Measurements from ENCODE around the gene UBALD1. TPM values are rescaled to one million over a fixed set of nuclear protein-coding genes. Genes with fewer than 3 reads are reported as not detected.
A peak's percentile ranks its signal among the peaks of the same experiment; 100 is the strongest.

UBALD1 gene
- polyA plus RNA-seq, 3 donors: 2.2 to 19.2 (median 2.8) TPM

DNA sequence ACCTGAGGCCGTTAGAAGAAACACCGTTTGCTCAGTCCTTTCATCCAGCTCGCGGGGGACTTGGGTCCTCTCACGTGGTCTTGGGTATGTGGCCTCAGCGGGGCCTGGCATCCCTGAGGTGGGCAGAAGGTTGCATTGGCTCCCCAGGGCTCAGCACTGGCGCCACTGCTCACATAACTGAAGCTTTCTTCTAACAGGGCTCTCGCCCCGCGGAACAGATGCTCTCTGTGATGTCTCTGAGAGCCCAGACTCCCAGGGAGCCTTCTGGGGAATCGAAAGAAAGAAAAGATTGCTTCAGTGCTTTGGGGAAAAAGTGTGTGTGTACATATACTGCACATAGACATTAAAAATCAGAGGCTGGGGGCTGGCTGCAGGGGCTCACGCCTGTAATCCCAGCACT is 20.1 kb upstream of the UBALD1 start:
- no peak overlapping the region for H2AFZ ChIP-seq (ENCODE audit: insufficient read depth, low read depth, low read length, poor library complexity, severe bottlenecking)
- peaks cover 0 to 4% (median 0%) of the 10 kb centered on the region in 7 donors for H3K9me3 Mint-ChIP-seq
- DNase-seq: no peak

DNA sequence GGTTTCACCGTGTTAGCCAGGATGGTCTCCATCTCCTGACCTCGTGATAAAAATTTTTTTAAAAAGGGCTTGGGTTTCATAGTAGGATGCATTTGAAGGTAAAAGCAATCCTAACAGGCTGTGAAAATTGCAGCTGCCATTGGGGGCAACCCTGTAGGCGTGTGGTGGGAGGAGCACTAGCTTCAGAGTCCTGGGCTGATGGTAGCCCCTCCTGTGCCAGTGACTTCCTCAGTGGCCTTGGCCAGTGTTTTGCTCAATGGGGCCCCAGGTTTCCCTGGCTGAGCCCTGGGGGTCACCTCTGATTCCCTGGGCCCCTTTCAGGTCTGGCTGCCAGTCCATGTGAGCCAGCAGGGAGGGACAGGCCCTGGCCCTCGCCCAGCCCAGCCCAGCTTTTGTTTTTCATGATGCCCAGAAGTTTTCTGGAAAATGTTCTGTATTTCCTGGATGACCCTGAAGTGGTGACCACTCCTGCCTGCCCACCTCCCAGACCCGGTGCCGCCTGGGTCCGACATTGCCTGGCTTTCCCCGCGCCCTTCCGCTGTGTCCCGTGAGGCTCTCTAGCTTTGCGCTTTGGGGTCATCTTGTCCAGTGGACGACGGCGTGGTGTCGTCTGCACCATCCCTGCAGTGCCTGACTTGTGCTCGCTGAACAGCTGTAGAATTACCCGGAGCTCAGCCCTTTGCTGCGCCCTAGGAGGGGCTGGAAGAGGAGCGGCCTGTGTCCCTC is 19.4 kb upstream of the UBALD1 start:
- H3K36me3 Mint-ChIP-seq: peaks cover 26 to 62% of the 10 kb centered on the region in 2 donors
- WGBS (ENCODE audit: insufficient coverage): 97% methylated on average over 20 of the region's 20 CpGs
- no peak overlapping the region for H3K4me2 ChIP-seq (replicated peaks; ENCODE audit: extremely low read depth, low read length, poor library complexity, severe bottlenecking)
- H3K4me1 ChIP-seq (ENCODE audit: control insufficient read depth in 1 of 2, insufficient read depth in 2 of 2, low read length in 2 of 2): peaks cover 8 to 18% of the 10 kb centered on the region in 2 donors
- H3K4me3 Mint-ChIP-seq: no peak overlapping the region
- intact Hi-C loops (cut with micrococcal nuclease): no loop called here
- peaks cover 0 to 2% (median 1%) of the 10 kb centered on the region in 3 donors for H3K27me3 Mint-ChIP-seq (ENCODE audit: low read depth in 3 of 3)
- peaks cover 99% of the 10 kb centered on the region for H4K20me1 ChIP-seq (ENCODE audit: insufficient read depth, low read length)
- peaks cover 31 to 43% of the 10 kb centered on the region in 2 donors for H3K36me3 ChIP-seq (replicated peaks in 1 of 2; ENCODE audit: control insufficient read depth in 1 of 2, insufficient read depth in 2 of 2, low read length in 2 of 2)
- DNase-seq: no peak
- H3K27me3 ChIP-seq (ENCODE audit: control insufficient read depth in 2 of 2, insufficient read depth in 2 of 2, low read length in 2 of 2): no peaks in the 10 kb centered on the region
- no peaks in the 10 kb centered on the region for H3K9me3 ChIP-seq (replicated peaks in 1 of 2; ENCODE audit: control insufficient read depth in 1 of 2, insufficient read depth in 1 of 2, low read length in 2 of 2)
- H3K79me2 ChIP-seq (ENCODE audit: insufficient read depth, low read length): peaks cover 100% of the 10 kb centered on the region
- peaks cover 0 to 4% (median 0%) of the 10 kb centered on the region in 7 donors for H3K9me3 Mint-ChIP-seq
- H3K4me1 Mint-ChIP-seq: peaks cover 26% of the 10 kb centered on the region
- H3K27ac Mint-ChIP-seq: peak overlapping the region in 3 of 7 donors; percentile 7 to 70 (median 36)
- no peak overlapping the region for H3K9ac ChIP-seq (ENCODE audit: insufficient read depth, low read length, poor library complexity, severe bottlenecking)
- no peak overlapping the region for H2AFZ ChIP-seq (ENCODE audit: insufficient read depth, low read depth, low read length, poor library complexity, severe bottlenecking)
- peak overlapping the region in 1 of 2 donors; percentile 20 for H3K27ac ChIP-seq (ENCODE audit: low read depth in 1 of 2, low read length in 2 of 2)
- H3K4me3 ChIP-seq (replicated peaks in 1 of 3; ENCODE audit: low read depth in 2 of 3, low read length in 3 of 3): no peak overlapping the region
- TF ChIP-seq, protein P1, sequence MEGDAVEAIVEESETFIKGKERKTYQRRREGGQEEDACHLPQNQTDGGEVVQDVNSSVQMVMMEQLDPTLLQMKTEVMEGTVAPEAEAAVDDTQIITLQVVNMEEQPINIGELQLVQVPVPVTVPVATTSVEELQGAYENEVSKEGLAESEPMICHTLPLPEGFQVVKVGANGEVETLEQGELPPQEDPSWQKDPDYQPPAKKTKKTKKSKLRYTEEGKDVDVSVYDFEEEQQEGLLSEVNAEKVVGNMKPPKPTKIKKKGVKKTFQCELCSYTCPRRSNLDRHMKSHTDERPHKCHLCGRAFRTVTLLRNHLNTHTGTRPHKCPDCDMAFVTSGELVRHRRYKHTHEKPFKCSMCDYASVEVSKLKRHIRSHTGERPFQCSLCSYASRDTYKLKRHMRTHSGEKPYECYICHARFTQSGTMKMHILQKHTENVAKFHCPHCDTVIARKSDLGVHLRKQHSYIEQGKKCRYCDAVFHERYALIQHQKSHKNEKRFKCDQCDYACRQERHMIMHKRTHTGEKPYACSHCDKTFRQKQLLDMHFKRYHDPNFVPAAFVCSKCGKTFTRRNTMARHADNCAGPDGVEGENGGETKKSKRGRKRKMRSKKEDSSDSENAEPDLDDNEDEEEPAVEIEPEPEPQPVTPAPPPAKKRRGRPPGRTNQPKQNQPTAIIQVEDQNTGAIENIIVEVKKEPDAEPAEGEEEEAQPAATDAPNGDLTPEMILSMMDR (IDR thresholded peaks at IDR 0.05): no peak

More for the DNA sequence above, 20.1 kb upstream of the UBALD1 start:
- H3K27ac ChIP-seq (ENCODE audit: low read depth in 1 of 2, low read length in 2 of 2): peak overlapping the region in 1 of 2 donors; percentile 20
- Mint-ChIP-seq H3K36me3 (peaks cover 30 to 60% of the 10 kb centered on the region in 2 donors), H3K27ac (peak overlapping the region in 2 of 7 donors; percentile 24 to 36), H3K4me3 (no peak overlapping the region), H3K4me1 (peaks cover 26% of the 10 kb centered on the region), H3K27me3 (ENCODE audit: low read depth in 3 of 3) (peaks cover 0 to 4% (median 2%) of the 10 kb centered on the region in 3 donors)
- peaks cover 99% of the 10 kb centered on the region for H4K20me1 ChIP-seq (ENCODE audit: insufficient read depth, low read length)
- H3K79me2 ChIP-seq (ENCODE audit: insufficient read depth, low read length): peaks cover 100% of the 10 kb centered on the region
- H3K4me3 ChIP-seq (replicated peaks in 1 of 3; ENCODE audit: low read depth in 2 of 3, low read length in 3 of 3): no peak overlapping the region
- H3K9ac ChIP-seq (ENCODE audit: insufficient read depth, low read length, poor library complexity, severe bottlenecking): no peak overlapping the region
- peaks cover 8 to 17% of the 10 kb centered on the region in 2 donors for H3K4me1 ChIP-seq (ENCODE audit: control insufficient read depth in 1 of 2, insufficient read depth in 2 of 2, low read length in 2 of 2)
- TF ChIP-seq, protein P1 (IDR thresholded peaks at IDR 0.05): no peak
- no peaks in the 10 kb centered on the region for H3K27me3 ChIP-seq (ENCODE audit: control insufficient read depth in 2 of 2, insufficient read depth in 2 of 2, low read length in 2 of 2)
- peaks cover 32 to 48% of the 10 kb centered on the region in 2 donors for H3K36me3 ChIP-seq (replicated peaks in 1 of 2; ENCODE audit: control insufficient read depth in 1 of 2, insufficient read depth in 2 of 2, low read length in 2 of 2)
- 98% methylated on average over 11 of the region's 12 CpGs for WGBS (ENCODE audit: insufficient coverage)
- no peaks in the 10 kb centered on the region for H3K9me3 ChIP-seq (replicated peaks in 1 of 2; ENCODE audit: control insufficient read depth in 1 of 2, insufficient read depth in 1 of 2, low read length in 2 of 2)
- no peak overlapping the region for H3K4me2 ChIP-seq (replicated peaks; ENCODE audit: extremely low read depth, low read length, poor library complexity, severe bottlenecking)
- intact Hi-C loops (cut with micrococcal nuclease): no loop called here

All from CD14-positive monocyte (primary cell).